Transverse colon (tissue), 4 donors: Measurements from ENCODE around the gene THBS2. TPM values are rescaled to one million over a fixed set of nuclear protein-coding genes. Genes with fewer than 3 reads are reported as not detected.

Experiments used
- DNase-seq: peaks from one replicate; pipeline ENCODE4 v3.0.0-alpha.2; 2019
- H3K27ac ChIP-seq, 4 donors: fragments of 200-600 bp; sonication (generic); 2 replicates each; pipeline ENCODE4 v1.5.1; 2016 to 2018; ENCODE audit warnings: inconsistent platforms in 4 of 4
- H3K27me3 ChIP-seq: fragments of 200-600 bp; sonication (generic); 2 replicates; pipeline ENCODE4 v1.5.1; 2017; ENCODE audit warnings: inconsistent platforms
- H3K36me3 ChIP-seq, 4 donors: fragments of 200-600 bp; sonication (generic); 2 replicates each; pipeline ENCODE4 v1.5.1; 2017 to 2019; ENCODE audit warnings: inconsistent platforms in 4 of 4
- H3K4me1 ChIP-seq, 4 donors: fragments of 200-600 bp; sonication (generic); 2 replicates each; pipeline ENCODE4 v1.5.1; 2017 to 2020; ENCODE audit warnings: inconsistent platforms in 4 of 4
- H3K4me3 ChIP-seq, 4 donors: fragments of 200-600 bp; sonication (generic); 1 replicate in 1 of 4; 2 replicates in 3 of 4; pipeline versions ENCODE4 v1.5.1 to v1.6.1; 2017 to 2019; ENCODE audit warnings: inconsistent platforms in 4 of 4
- H3K9me3 ChIP-seq, 2 donors: fragments of 200-600 bp; sonication (generic); 2 replicates each; pipeline ENCODE4 v1.5.1; 2017 to 2019; ENCODE audit warnings: inconsistent platforms in 2 of 2
- EP300 ChIP-seq: sonication (generic); formaldehyde crosslinking; IDR thresholded peaks from one replicate; pipeline ENCODE4 v1.6.1; 2017; ENCODE audit warnings: antibody characterized with exemption, low read depth
- POLR2A ChIP-seq: fragments of 450-650 bp; IDR thresholded peaks from one replicate; pipeline ENCODE4 v1.6.1; 2016; ENCODE audit warnings: antibody characterized with exemption, mild to moderate bottlenecking, moderate library complexity
- POLR2AphosphoS5 ChIP-seq, 3 donors: sonication (generic); formaldehyde crosslinking; IDR thresholded peaks; one replicate each; pipeline ENCODE4 v1.6.1; 2016; ENCODE audit warnings: antibody characterized with exemption in 3 of 3
- WGBS, 2 donors: methylation state at CpG; one replicate each; pipeline ENCODE4 v1.1.5; 2018; ENCODE audit warnings: low coverage in 1 of 2; 5-methylcytosine and 5-hydroxymethylcytosine counted together
- in situ Hi-C, 4 donors: fragments of 200-750 bp; cut with MboI; loops; one replicate each; pipeline versions ENCODE4 v1.15.0 to v1.15.1; 2017; ENCODE audit warnings: low sequenced_read_pairs in 3 of 4, low pct_ligation_motif_present in 1 of 4, low pct_unique_long_range_greater_than_20kb in 1 of 4
- intact Hi-C: fragments of 100-400 bp; cut with DNase I; formaldehyde crosslinking; loops from one replicate; pipeline ENCODE4 v1.15.1; 2023; ENCODE audit warnings: low total_unique reads
- total RNA-seq, 4 donors: library from RNA; depleted of rRNA; stranded (reverse); fragments of >200 nt; gene quantifications; one replicate each; pipeline ENCODE4 v1.1.0, GENCODE V29; 2016
- TF ChIP-seq, protein P1 (sequence below), 5 experiments: fragments of 200-600 bp in 3 of 5; fragments of 450-650 bp in 2 of 5; sonication (generic) in 3 of 5; IDR thresholded peaks; 1 replicate in 2 of 5; 2 replicates in 3 of 5; pipeline ENCODE4 v1.5.1; 2016 to 2017; ENCODE audit warnings: antibody characterized with exemption in 5 of 5, inconsistent platforms in 3 of 5, mild to moderate bottlenecking in 2 of 5, moderate library complexity in 1 of 5

The THBS2 gene
- total RNA-seq, 4 donors from 2014 or later = 11.5 to 25.5 (median 18.1) TPM

DNA sequence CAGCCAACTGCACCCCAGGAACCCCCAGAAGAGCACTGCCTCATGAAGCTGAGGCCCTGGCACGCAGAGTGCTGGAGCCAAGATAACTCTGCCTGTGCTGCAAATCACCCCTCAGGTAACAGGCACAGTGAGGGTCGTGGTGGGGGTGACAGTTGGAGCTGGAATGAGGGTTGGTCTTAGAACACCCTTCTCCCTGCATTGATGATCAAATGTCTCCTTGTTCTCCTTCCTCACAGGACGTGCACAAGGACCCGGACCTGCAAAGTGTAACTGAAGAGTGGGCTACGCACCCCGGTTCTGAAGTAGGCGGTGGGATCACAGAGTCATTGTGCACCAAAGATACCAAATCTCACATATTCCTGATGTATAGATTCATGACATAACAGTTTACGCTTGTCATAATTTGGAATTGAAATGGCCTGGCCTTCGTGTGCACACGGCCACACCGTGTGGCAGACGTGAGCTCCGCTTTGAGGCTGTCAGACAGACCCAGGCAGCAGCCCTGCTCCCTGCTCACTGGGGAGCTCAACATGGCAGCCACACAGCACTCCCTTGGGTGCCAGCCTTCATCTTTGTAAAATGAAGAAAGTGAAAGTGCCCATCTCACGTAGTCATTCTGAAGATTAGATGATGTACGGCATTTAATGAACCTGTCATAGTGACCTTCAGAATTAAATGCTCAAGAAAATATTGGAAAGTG, 8.8 kb downstream of the THBS2 start:
- DNase-seq = no peak
- intact Hi-C loops = no loop called here
- H3K27me3 ChIP-seq = no peaks in the 10 kb centered on the region
- no peaks in the 10 kb centered on the region for H3K36me3 ChIP-seq
- no peak overlapping the region for H3K4me3 ChIP-seq
- in situ Hi-C loops = no loop called here
- no peak for TF ChIP-seq EP300
- no peak for TF ChIP-seq POLR2AphosphoS5 (IDR thresholded peaks at IDR 0.05)
- no peak for TF ChIP-seq POLR2A
- 67 to 91% methylated on average over 1 to 15 of the region's 15 CpGs for WGBS, 2 donors
- H3K9me3 ChIP-seq = no peaks in the 10 kb centered on the region
- no peak overlapping the region for H3K27ac ChIP-seq
- no peaks in the 10 kb centered on the region for H3K4me1 ChIP-seq

DNA sequence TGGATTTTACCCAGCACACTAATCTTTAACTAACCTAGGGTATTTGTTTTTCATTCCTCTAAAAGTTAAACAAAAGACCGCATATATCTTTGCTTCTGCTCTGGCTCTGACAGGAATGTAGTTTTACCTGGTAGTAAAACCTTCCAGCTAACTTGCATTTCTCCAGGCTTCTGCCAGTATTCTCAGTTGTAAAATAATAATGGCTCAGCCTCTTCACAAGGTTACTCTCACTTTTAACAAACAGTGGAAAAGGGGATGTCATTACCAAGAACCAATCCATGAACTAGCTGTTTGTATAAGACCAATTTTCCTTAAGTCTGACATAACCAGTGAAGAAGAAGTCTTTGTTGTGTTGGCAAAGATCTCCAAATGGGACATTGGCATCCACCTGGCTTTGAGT, 10.0 kb downstream of the THBS2 start:
- intact Hi-C loops = no loop called here

DNA sequence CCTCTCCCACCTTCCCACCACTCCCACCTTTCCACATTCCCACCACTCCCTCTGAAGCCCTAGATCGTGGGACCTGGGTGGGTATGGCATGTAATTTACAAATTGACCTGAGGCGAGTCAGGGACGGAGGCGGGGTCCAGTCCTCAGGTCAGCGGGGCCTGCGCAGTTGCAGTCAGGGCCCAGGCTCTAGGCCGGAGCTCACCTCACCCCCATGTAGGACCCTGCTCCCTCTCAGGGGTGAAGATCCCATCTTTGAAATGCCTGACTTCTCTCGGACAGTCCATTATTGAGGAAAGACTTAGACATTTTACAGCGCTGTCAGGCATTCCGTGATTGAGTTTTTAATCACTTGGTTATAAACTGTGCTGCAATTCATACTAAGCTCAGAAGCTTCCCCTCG, 10.5 kb downstream of the THBS2 start:
- TF ChIP-seq POLR2A (no peak), POLR2AphosphoS5 (IDR thresholded peaks at IDR 0.05) (no peak), EP300 (no peak)
- TF ChIP-seq, protein P1, sequence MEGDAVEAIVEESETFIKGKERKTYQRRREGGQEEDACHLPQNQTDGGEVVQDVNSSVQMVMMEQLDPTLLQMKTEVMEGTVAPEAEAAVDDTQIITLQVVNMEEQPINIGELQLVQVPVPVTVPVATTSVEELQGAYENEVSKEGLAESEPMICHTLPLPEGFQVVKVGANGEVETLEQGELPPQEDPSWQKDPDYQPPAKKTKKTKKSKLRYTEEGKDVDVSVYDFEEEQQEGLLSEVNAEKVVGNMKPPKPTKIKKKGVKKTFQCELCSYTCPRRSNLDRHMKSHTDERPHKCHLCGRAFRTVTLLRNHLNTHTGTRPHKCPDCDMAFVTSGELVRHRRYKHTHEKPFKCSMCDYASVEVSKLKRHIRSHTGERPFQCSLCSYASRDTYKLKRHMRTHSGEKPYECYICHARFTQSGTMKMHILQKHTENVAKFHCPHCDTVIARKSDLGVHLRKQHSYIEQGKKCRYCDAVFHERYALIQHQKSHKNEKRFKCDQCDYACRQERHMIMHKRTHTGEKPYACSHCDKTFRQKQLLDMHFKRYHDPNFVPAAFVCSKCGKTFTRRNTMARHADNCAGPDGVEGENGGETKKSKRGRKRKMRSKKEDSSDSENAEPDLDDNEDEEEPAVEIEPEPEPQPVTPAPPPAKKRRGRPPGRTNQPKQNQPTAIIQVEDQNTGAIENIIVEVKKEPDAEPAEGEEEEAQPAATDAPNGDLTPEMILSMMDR (IDR thresholded peaks at IDR 0.05) = no peak
- Histone ChIP-seq H3K36me3 (no peaks in the 10 kb centered on the region), H3K27ac (no peak overlapping the region), H3K4me1 (no peaks in the 10 kb centered on the region), H3K27me3 (no peaks in the 10 kb centered on the region), H3K4me3 (no peak overlapping the region), H3K9me3 (no peaks in the 10 kb centered on the region)
- intact Hi-C loops = no loop called here
- 38 to 73% methylated on average over 3 to 11 of the region's 11 CpGs for WGBS, 2 donors
- in situ Hi-C loops = no loop called here
- no peak for DNase-seq

More for the DNA sequence above, 10.0 kb downstream of the THBS2 start:
- Histone ChIP-seq H3K9me3 (no peaks in the 10 kb centered on the region), H3K27ac (no peak overlapping the region), H3K36me3 (no peaks in the 10 kb centered on the region), H3K4me3 (no peak overlapping the region), H3K4me1 (no peaks in the 10 kb centered on the region), H3K27me3 (no peaks in the 10 kb centered on the region)
- DNase-seq = no peak
- in situ Hi-C loops = no loop called here
- TF ChIP-seq, protein P1 (IDR thresholded peaks at IDR 0.05) = no peak
- 43% methylated on average over 1 of the region's 1 CpG for WGBS, 2 donors

DNA sequence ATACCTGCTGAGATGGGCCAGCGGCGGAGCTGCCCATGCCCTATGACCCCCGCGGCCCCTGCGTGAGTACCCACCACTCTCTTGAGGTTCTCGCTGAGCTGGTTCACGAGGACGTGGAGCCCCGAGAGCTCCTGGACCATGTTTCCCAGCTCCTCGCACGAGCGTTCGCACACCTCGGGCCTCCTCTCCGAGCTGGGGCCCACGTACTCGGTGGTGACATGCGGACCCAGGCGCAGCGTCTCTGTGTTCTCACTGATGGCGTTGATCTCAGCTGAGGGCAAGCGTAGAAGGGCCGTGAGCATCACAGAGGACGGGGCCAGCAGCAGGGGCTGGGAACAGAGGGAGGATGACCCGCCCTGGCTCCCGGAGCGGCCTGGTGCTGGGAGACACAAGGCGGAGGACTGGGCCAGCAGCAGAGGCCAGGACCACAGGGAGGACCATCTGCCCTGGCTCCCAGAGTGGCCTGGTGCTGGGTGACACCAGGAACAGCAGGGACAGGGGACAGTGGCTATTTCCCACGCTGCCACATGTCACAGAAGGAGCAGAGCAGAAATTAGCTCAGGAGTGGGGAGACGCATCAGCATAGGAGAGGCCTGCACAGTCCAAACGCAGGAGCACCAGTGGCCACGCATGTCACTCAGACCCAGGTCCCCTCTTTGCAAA, 11.8 kb downstream of the THBS2 start:
- in situ Hi-C loops = no loop called here

More for the DNA sequence above, 11.8 kb downstream of the THBS2 start:
- Histone ChIP-seq H3K27ac (no peak overlapping the region), H3K27me3 (no peaks in the 10 kb centered on the region), H3K4me3 (no peak overlapping the region), H3K4me1 (no peaks in the 10 kb centered on the region), H3K36me3 (no peaks in the 10 kb centered on the region), H3K9me3 (no peaks in the 10 kb centered on the region)
- no peak for TF ChIP-seq EP300
- no peak for TF ChIP-seq POLR2AphosphoS5 (IDR thresholded peaks at IDR 0.05)
- TF ChIP-seq POLR2A = no peak
- TF ChIP-seq, protein P1 (IDR thresholded peaks at IDR 0.05) = no peak
- no peak for DNase-seq
- intact Hi-C loops = no loop called here
- WGBS, 2 donors = 94% methylated on average over 31 of the region's 32 CpGs; no CpG with 5 or more reads in 1 of the 2 donors
